HFF-Myc (cell line): ENCODE results near the gene CASP8AP2.

ENCODE experiments used
- DNase-seq: peaks from one replicate; pipeline ENCODE4 v3.0.0-alpha.2; 2011; ENCODE audit warnings: low read depth; ENCODE audit errors: extremely low read depth
- H3K4me3 ChIP-seq: replicated peaks from 2 replicates; pipeline ENCODE4 v1.5.1; 2011; ENCODE audit warnings: low read depth, mild to moderate bottlenecking, control low read depth, low read length
- TF ChIP-seq, protein P1 (sequence below): IDR thresholded peaks from 2 replicates; pipeline ENCODE4 v1.5.1; 2012; ENCODE audit warnings: mild to moderate bottlenecking, low read depth, low read length, control low read depth; ENCODE audit errors: missing control alignments

The CASP8AP2 gene

GRCh38 chr6:89789980-89790379 is 39.7 kb upstream of the CASP8AP2 start:
- no peak overlapping the region for H3K4me3 ChIP-seq
- TF ChIP-seq, protein P1, sequence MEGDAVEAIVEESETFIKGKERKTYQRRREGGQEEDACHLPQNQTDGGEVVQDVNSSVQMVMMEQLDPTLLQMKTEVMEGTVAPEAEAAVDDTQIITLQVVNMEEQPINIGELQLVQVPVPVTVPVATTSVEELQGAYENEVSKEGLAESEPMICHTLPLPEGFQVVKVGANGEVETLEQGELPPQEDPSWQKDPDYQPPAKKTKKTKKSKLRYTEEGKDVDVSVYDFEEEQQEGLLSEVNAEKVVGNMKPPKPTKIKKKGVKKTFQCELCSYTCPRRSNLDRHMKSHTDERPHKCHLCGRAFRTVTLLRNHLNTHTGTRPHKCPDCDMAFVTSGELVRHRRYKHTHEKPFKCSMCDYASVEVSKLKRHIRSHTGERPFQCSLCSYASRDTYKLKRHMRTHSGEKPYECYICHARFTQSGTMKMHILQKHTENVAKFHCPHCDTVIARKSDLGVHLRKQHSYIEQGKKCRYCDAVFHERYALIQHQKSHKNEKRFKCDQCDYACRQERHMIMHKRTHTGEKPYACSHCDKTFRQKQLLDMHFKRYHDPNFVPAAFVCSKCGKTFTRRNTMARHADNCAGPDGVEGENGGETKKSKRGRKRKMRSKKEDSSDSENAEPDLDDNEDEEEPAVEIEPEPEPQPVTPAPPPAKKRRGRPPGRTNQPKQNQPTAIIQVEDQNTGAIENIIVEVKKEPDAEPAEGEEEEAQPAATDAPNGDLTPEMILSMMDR, result no peak
- DNase-seq, result no peak

DNA sequence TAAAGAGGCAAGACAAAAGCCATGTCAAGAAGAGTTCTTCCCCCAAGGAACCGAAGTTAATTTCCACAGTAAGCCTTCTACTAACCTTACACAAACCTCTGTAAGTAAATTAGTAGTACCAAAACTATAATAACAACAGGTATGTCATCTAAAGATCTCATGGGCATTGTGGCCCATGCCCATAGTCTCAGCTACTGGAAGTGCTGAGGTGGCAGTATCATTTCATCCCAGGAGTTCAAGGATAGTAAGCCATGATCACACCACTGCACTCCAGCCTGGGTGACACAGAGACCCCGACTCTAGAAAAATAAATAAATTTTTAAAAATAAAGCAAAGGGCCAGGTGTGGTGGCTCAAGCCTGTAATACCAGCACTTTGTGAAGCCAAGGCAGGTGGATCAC is 39.3 kb upstream of the CASP8AP2 start:
- DNase-seq, result no peak
- TF ChIP-seq, protein P1, result no peak
- H3K4me3 ChIP-seq, result no peak overlapping the region

- TF ChIP-seq, protein P1, result peak; percentile 38
- DNase-seq, result no peak
- H3K4me3 ChIP-seq, result no peak overlapping the region
Measured at GRCh38 chr6:89792881-89793280, 36.8 kb upstream of the CASP8AP2 start.

DNA sequence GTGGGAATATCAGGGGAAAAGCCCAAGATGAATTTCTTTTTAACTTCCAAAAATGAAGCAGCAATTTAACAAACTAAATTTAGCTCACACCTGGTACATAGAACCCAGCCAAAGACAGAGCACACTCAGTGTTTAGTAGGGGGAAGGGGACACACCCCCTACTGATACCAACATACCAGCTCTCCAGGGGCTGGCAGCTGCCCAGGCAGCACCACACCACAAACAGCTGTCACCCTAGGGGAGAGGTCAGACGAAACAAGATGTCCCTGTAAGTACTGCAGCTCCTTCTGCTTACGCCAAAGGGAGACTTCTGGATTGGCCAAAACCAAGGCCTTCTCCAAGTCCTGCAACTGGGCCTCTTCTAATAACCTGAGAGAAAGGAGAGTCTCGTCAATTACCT is 36.1 kb upstream of the CASP8AP2 start:
- TF ChIP-seq, protein P1, result no peak
- DNase-seq, result no peak
- no peak overlapping the region for H3K4me3 ChIP-seq

- TF ChIP-seq, protein P1, result no peak
- no peak overlapping the region for H3K4me3 ChIP-seq
- DNase-seq, result no peak
Measured at GRCh38 chr6:89794324-89794723, 35.4 kb upstream of the CASP8AP2 start.

DNA sequence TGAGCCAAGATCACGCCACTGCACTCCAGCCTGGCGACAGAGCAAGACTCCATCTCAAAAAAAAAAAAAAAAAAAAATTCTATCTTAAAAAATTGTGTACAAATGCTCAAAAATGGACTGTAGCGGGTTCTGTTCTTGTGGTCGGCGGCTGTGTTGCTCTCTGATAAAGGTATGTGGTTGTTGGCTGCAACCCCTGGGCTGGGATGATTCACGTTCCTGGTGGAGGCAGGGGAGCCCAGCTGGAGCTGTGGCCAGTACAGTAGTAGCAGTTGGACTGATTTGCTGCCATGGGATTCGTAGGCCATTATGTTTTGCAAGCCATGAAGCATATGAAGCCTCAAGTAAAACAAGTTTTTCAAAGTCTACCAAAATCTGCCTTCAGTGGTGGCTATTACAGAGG is 32.4 kb upstream of the CASP8AP2 start:
- no peak for DNase-seq
- H3K4me3 ChIP-seq, result no peak overlapping the region
- TF ChIP-seq, protein P1, result no peak

GRCh38 chr6:89799096-89799495 is 30.6 kb upstream of the CASP8AP2 start:
- no peak overlapping the region for H3K4me3 ChIP-seq
- TF ChIP-seq, protein P1, result no peak
- no peak for DNase-seq
